Nephron progenitor cell (in vitro differentiated cells): ENCODE results near the gene GRM1.

Experiments used
- DNase-seq: peaks from one replicate; pipeline ENCODE4 v3.0.0; 2021
- H3K27ac Mint-ChIP-seq: 2 replicates; pipeline ENCODE4 v1.8.0; 2021; ENCODE audit warnings: mild to moderate bottlenecking, moderate library complexity, mixed read lengths
- H3K27me3 Mint-ChIP-seq: 2 replicates; pipeline ENCODE4 v1.8.0; 2021; ENCODE audit warnings: mild to moderate bottlenecking, low read depth, mixed read lengths; ENCODE audit not compliant: poor library complexity
- H3K36me3 Mint-ChIP-seq: 2 replicates; pipeline ENCODE4 v1.8.0; 2021; ENCODE audit warnings: low read depth, mixed read lengths
- H3K4me1 Mint-ChIP-seq: 2 replicates; pipeline ENCODE4 v1.8.0; 2021; ENCODE audit warnings: mixed read lengths
- H3K4me3 Mint-ChIP-seq: 2 replicates; pipeline ENCODE4 v1.8.0; 2021; ENCODE audit warnings: mild to moderate bottlenecking, moderate library complexity, mixed read lengths
- H3K9me3 Mint-ChIP-seq: 2 replicates; pipeline ENCODE4 v1.8.0; 2021; ENCODE audit warnings: mild to moderate bottlenecking, moderate library complexity, mixed read lengths
- TF ChIP-seq, protein P1 (sequence below): fragments of 200-600 bp; sonication (generic); IDR thresholded peaks from 2 replicates; pipeline ENCODE4 v1.5.0; 2021; ENCODE audit warnings: antibody characterized with exemption

The GRM1 gene

DNA sequence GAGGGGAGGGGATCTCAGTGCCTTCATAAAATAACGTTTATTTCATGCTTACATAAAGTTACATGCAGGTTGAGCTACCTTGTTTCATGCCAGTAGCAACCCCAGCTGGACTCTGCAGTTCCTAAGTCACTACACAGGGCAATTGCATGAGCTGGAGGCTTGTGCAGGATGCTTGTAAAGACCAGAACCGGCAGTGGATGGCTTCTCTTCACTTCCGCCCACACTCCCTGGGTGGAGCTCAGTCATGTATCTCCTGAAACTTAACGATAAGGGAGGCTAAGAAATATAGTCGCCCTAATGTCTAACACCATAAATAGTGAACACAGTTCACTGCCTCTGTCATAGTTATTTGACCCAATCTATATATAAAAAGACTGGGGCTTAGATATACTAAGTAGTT lies 415.3 kb downstream of the GRM1 start:
- H3K27me3 Mint-ChIP-seq = peaks cover 4% of the 10 kb centered on the region
- TF ChIP-seq, protein P1, sequence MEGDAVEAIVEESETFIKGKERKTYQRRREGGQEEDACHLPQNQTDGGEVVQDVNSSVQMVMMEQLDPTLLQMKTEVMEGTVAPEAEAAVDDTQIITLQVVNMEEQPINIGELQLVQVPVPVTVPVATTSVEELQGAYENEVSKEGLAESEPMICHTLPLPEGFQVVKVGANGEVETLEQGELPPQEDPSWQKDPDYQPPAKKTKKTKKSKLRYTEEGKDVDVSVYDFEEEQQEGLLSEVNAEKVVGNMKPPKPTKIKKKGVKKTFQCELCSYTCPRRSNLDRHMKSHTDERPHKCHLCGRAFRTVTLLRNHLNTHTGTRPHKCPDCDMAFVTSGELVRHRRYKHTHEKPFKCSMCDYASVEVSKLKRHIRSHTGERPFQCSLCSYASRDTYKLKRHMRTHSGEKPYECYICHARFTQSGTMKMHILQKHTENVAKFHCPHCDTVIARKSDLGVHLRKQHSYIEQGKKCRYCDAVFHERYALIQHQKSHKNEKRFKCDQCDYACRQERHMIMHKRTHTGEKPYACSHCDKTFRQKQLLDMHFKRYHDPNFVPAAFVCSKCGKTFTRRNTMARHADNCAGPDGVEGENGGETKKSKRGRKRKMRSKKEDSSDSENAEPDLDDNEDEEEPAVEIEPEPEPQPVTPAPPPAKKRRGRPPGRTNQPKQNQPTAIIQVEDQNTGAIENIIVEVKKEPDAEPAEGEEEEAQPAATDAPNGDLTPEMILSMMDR = no peak
- H3K36me3 Mint-ChIP-seq = no peaks in the 10 kb centered on the region
- no peak for DNase-seq
- H3K27ac Mint-ChIP-seq = no peak overlapping the region
- H3K9me3 Mint-ChIP-seq = peaks cover 10% of the 10 kb centered on the region
- no peaks in the 10 kb centered on the region for H3K4me1 Mint-ChIP-seq
- no peak overlapping the region for H3K4me3 Mint-ChIP-seq

- Mint-ChIP-seq H3K9me3 (peaks cover 10% of the 10 kb centered on the region), H3K27me3 (peaks cover 4% of the 10 kb centered on the region), H3K27ac (no peak overlapping the region), H3K4me1 (no peaks in the 10 kb centered on the region), H3K36me3 (no peaks in the 10 kb centered on the region), H3K4me3 (no peak overlapping the region)
- TF ChIP-seq, protein P1 = no peak
- DNase-seq = no peak
Observed at GRCh38 chr6:146445233-146445632, 416.4 kb downstream of the GRM1 start.

GRCh38 chr6:146456886-146457285 lies 428.0 kb downstream of the GRM1 start:
- no peak for DNase-seq
- TF ChIP-seq, protein P1 = no peak
- Mint-ChIP-seq H3K4me3 (no peak overlapping the region), H3K27me3 (no peaks in the 10 kb centered on the region), H3K4me1 (no peaks in the 10 kb centered on the region), H3K27ac (no peak overlapping the region), H3K9me3 (peaks cover 41% of the 10 kb centered on the region), H3K36me3 (peaks cover 7% of the 10 kb centered on the region)

DNA sequence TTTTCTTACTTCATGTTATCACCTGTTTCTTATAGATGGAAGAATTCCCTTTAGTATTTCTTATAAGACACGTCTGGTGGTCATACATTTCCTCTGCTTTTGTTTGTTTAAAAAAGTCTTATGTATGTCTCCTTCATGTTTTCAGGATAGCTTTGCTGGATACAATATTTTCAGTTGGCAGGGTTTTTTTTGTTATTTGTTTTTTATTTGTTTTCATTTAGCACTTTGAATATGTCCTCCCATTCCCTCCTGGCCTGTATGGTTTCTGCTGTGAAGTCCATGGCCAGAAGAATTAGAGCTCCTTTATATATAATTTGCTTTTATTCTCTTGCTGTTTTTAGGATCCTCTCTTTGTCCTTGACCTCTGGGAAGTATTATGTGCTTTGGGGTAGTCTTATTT lies 432.1 kb downstream of the GRM1 start:
- H3K4me3 Mint-ChIP-seq = no peak overlapping the region
- no peaks in the 10 kb centered on the region for H3K27me3 Mint-ChIP-seq
- H3K36me3 Mint-ChIP-seq = peaks cover 8% of the 10 kb centered on the region
- TF ChIP-seq, protein P1 = no peak
- H3K4me1 Mint-ChIP-seq = no peaks in the 10 kb centered on the region
- H3K27ac Mint-ChIP-seq = no peak overlapping the region
- DNase-seq = no peak
- peaks cover 35% of the 10 kb centered on the region for H3K9me3 Mint-ChIP-seq

DNA sequence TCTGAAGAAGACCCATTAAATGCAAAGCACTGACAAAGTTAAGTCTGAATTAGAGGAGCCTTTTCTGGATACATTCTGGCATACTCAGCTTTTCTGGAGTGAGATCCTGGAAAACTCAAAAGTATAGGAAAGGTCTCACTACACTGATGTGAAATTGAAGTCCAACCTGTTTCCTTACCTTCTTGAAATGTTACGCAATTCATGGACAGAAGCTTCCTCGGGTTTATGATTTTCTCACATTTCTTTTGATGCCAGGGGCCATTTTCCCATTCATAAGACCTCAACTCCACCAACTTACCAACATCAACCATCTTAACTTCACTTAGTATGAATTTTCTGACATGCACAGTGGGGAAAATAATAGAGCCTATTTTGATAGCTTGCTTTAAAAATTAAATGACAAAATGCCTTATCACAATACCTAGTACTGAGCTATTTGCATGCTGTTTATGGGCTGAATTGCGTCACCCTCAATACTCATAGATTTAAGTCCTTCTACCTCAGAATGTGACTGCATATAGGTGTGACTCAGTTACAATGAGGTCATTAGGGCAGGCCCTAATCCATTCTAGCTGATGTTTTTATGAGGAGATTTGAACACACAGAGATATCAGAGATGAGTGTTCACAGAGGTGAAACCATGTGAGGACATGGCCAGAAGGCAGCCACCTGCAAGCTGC lies 441.4 kb downstream of the GRM1 start:
- Mint-ChIP-seq H3K4me1 (no peaks in the 10 kb centered on the region), H3K27me3 (no peaks in the 10 kb centered on the region), H3K9me3 (no peaks in the 10 kb centered on the region), H3K4me3 (no peak overlapping the region), H3K27ac (no peak overlapping the region), H3K36me3 (no peaks in the 10 kb centered on the region)
- TF ChIP-seq, protein P1 = no peak
- no peak for DNase-seq

DNA sequence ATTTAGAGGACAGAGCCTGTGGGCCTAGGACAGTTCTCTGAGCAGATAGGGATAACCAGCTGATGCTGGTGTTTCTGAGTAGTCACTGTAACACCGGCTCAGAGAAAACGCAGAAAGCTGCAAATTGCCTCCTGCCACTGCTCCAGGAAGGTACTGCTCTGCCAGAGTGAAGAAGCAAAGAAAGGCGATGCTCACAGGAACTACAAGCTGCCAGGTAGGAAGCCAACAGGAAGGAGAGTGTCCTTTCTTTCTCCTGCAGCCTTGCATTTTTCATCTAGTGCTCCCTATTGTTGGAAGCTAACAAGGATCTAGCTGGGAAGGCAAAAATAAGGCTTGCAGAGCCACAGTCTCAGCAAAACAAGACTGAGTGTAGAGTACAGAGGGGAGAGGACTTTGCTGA lies 444.1 kb downstream of the GRM1 start:
- Mint-ChIP-seq H3K27ac (no peak overlapping the region), H3K27me3 (peaks cover 3% of the 10 kb centered on the region), H3K9me3 (no peaks in the 10 kb centered on the region), H3K4me1 (no peaks in the 10 kb centered on the region), H3K36me3 (no peaks in the 10 kb centered on the region), H3K4me3 (no peak overlapping the region)
- TF ChIP-seq, protein P1 = no peak
- DNase-seq = no peak
